Limb (tissue), 2 donors: Measurements from ENCODE around the gene CENPO.

Experiments
- DNase-seq, 2 donors: peaks; one replicate each; pipeline ENCODE4 v3.0.0-alpha.2; 2016; ENCODE audit errors: extremely low spot score in 2 of 2

The CENPO gene

GRCh38 chr2:24858996-24859395 is 65.8 kb downstream of the CENPO start:
- DNase-seq = no peak

GRCh38 chr2:24859968-24860600 is 66.9 kb downstream of the CENPO start:
- DNase-seq = no peak

- DNase-seq = no peak
These were observed 67.4 kb downstream of the CENPO start for GRCh38 chr2:24860631-24861030.

- DNase-seq = no peak
These were observed 68.3 kb downstream of the CENPO start for GRCh38 chr2:24861500-24861899.

GRCh38 chr2:24863641-24864040 is 70.4 kb downstream of the CENPO start:
- DNase-seq = no peak

GRCh38 chr2:24866946-24867345 is 73.7 kb downstream of the CENPO start:
- no peak for DNase-seq

- no peak for DNase-seq
These were observed 77.2 kb downstream of the CENPO start for GRCh38 chr2:24870440-24870839.

GRCh38 chr2:24870891-24871705 is 77.9 kb downstream of the CENPO start:
- no peak for DNase-seq

GRCh38 chr2:24871852-24872333 is 78.7 kb downstream of the CENPO start:
- DNase-seq = no peak
